Left ventricle myocardium superior (tissue), 1 donor: ENCODE data around the gene FADS6. TPM values are rescaled to one million over a fixed set of nuclear protein-coding genes. Genes with fewer than 3 reads are reported as not detected.

Experiments used
- ATAC-seq: fragments of 200-7000 bp; cut with Tn5 transposase; one replicate; pipeline ENCODE4 v1.9.1; 2020; ENCODE audit warnings: mild to moderate bottlenecking, moderate library complexity
- DNase-seq: peaks from one replicate; pipeline ENCODE4 v3.0.0-alpha.2; 2020
- intact Hi-C: fragments of 100-400 bp; cut with micrococcal nuclease; formaldehyde crosslinking; loops from one replicate; pipeline ENCODE4 v1.11.0; 2022
- total RNA-seq: library from RNA; stranded (reverse); fragmentation: NEBNext Ultra II Directional; extraction: Animal tissue kit (Norgen Biotek cat#: 25700); gene quantifications from one replicate; pipeline ENCODE4 v1.2.1, GENCODE V29; 2021
- donor health status: DM: no; HTN: yes; CAD: no; lungs with severe emphysema.

FADS6 gene
- total RNA-seq, 1 donor from 2014 or later: not detected

- no peak for ATAC-seq
- no peak for DNase-seq
- intact Hi-C loops: loop anchor here (5.0 kb wide), 1 partner anchor 69 kb away; no protein-coding TSS in a partner anchor
These were observed 32.4 kb downstream of the FADS6 start for GRCh38 chr17:74860872-74861661.

GRCh38 chr17:74860229-74860871 lies 33.1 kb downstream of the FADS6 start:
- DNase-seq: no peak
- ATAC-seq: no peak

GRCh38 chr17:74859459-74860228 lies 33.8 kb downstream of the FADS6 start, which contains the start of gene GRIN2C:
Gene GRIN2C, minus strand, starts transcription at chr17:74859885. Its CDS starts 4,793 bp downstream, at chr17:74855092.
- DNase-seq (peak; percentile 56), ATAC-seq (peak; percentile 19)
- intact Hi-C loops: loop anchor here (5.0 kb wide), 1 partner anchor 67 kb away; no protein-coding TSS in a partner anchor

More at GRCh38 chr17:74860229-74860871, 33.1 kb downstream of the FADS6 start:
- intact Hi-C loops: loop anchor here (5.0 kb wide), 1 partner anchor 68 kb away; no protein-coding TSS in a partner anchor

GRCh38 chr17:74858672-74859458 lies 34.6 kb downstream of the FADS6 start:
- DNase-seq: no peak
- ATAC-seq: no peak
- intact Hi-C loops: no loop called here

GRCh38 chr17:74857191-74857590 lies 36.2 kb downstream of the FADS6 start:
- no peak for ATAC-seq
- intact Hi-C loops: no loop called here
- no peak for DNase-seq

GRCh38 chr17:74856112-74856511 lies 37.3 kb downstream of the FADS6 start:
- intact Hi-C loops: no loop called here
- ATAC-seq: no peak
- no peak for DNase-seq

GRCh38 chr17:74855323-74855722 lies 38.1 kb downstream of the FADS6 start:
- no peak for DNase-seq
- intact Hi-C loops: no loop called here
- no peak for ATAC-seq

DNA sequence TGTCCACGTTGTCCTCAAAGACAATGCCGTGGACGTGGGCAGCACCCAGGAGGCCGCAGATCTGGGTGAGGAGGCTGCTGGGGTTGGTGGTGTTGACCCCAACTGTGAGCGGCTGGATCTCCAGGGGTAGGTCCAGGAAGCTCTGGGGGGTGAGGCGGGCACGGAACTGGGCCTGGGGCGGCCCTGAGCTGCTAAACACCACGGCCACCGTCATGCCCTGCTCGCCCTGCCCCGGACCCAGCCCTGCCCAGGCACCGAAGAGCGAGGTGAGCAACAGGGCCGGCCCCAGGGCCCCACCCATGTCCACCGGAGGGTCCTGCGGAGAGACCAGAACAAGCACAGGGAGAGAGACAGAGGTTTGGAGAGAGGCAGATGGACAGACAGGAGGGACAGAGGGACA lies 38.6 kb downstream of the FADS6 start:
- ATAC-seq (no peak), DNase-seq (no peak)
- intact Hi-C loops: no loop called here

- ATAC-seq (no peak), DNase-seq (no peak)
- intact Hi-C loops: no loop called here
These were observed 39.8 kb downstream of the FADS6 start for GRCh38 chr17:74853669-74854068.

- intact Hi-C loops: no loop called here
- ATAC-seq (no peak), DNase-seq (no peak)
These were observed 40.4 kb downstream of the FADS6 start for GRCh38 chr17:74853048-74853397.

GRCh38 chr17:74852237-74853047 lies 41.0 kb downstream of the FADS6 start:
- DNase-seq (no peak), ATAC-seq (peak; percentile 25)
- intact Hi-C loops: no loop called here

DNA sequence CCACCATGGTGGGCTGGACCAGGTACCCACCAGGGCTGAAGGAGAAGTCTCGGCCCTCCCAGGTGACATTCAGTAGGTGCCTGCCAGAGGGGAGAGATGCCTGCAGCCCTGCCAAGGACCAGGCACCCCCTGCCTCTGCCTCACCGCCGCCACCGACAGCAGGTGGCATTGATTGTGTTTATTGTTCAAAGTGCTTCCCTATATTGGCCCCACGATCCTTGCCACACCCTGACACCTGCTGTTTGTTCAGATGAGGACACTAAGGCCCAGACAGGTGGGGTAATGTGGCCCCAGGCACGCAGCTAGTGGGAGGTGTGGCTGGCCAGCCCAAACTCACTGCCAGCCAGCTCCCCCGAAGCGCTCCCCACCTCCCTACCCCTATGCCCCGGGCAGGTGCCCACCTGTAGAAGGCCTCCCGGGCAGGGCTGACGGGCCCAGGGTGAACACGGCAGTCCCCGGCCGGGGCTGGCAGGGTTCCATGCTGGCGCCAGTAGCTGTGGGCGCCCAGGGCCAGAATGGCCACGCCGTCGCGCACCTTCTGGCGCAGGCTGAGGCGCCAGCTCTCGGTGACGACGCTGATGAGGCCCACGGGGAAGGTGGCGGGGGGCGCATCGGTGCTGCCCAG lies 41.7 kb downstream of the FADS6 start:
- no peak for DNase-seq
- no peak for ATAC-seq
- intact Hi-C loops: no loop called here

- DNase-seq (no peak), ATAC-seq (no peak)
- intact Hi-C loops: no loop called here
These were observed 42.5 kb downstream of the FADS6 start for GRCh38 chr17:74850914-74851313.

- intact Hi-C loops: no loop called here
- ATAC-seq (no peak), DNase-seq (no peak)
These were observed 43.1 kb downstream of the FADS6 start for GRCh38 chr17:74850310-74850709.

DNA sequence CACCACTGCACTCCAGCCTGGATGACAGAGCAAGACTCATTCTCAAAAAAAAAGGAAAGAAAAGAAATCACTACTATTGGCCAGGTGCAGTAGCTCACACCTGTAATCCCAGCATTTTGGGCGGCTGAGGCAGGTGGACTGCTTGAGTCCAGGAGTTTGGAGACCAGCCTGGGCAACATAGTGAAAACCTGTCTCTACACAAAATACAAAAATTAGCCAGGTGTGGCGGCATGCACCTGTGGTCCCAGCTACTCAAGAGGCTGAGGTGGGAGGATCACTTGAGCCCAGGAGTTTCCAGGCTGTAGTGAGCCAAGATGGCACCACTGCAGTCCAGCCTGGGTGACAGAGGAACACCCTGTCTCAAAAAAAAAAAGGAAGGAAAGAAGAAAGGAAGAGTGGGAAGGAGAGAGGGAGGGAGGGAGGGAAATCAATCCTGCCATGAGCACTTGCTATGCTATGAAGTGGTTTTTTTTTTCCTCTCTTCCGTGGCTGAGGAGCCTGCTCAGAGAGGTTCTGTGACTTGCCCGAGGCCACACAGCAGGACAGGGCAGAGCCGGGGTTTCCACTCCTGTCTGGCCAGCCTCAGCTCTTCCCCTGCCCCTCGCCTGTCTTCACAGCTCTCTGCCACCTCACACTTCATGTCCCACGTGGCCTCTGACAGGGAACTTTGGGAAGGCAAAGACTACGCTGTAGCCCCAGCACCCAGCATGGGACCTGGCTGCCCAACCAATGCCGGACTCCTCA lies 44.6 kb downstream of the FADS6 start:
- intact Hi-C loops: no loop called here
- ATAC-seq (no peak), DNase-seq (no peak)

- intact Hi-C loops: no loop called here
- no peak for ATAC-seq
These were observed 46.8 kb downstream of the FADS6 start for GRCh38 chr17:74846621-74847020.

DNA sequence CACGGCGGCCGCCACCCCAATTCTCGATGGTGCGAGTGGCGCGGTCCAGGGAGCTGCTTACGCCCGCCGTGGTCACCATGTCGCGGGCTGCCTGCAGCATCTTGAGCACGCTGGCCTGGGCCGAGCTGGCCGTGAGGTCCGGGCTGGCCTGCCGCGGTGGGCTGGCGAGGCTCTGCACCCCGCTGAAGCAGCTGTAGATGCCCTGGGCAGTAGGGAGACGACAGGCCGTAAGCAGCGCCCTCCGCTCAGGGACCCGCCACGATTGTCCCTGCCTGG lies 50.1 kb downstream of the FADS6 start:
- ATAC-seq: no peak
- no peak for DNase-seq
- intact Hi-C loops: no loop called here

More at GRCh38 chr17:74846621-74847020, 46.8 kb downstream of the FADS6 start:
- DNase-seq: no peak
